K562 (cell line): Measurements from ENCODE around the gene INTS1. TPM values are rescaled to one million over a fixed set of nuclear protein-coding genes. Genes with fewer than 3 reads are reported as not detected.

Source experiments
- C11orf30 ChIP-seq: fragments of 450-650 bp; IDR thresholded peaks from 2 replicates; pipeline ENCODE4 v1.6.1; 2016; ENCODE audit warnings: low read depth, mild to moderate bottlenecking
- FUS ChIP-seq: fragments of 200-400 bp; formaldehyde crosslinking; optimal IDR thresholded peaks from 2 replicates; pipeline ENCODE3; 2017; ENCODE audit warnings: low read depth, low read length
- GATA2 ChIP-seq: sonication (generic); formaldehyde crosslinking; IDR thresholded peaks from 2 replicates; pipeline ENCODE4 v1.4.0; 2020; ENCODE audit warnings: mild to moderate bottlenecking, missing genetic modification reagents
- MEIS2 ChIP-seq: fragments of 450-650 bp; IDR thresholded peaks from 2 replicates; pipeline ENCODE4 v1.6.1; 2014; ENCODE audit warnings: mild to moderate bottlenecking; ENCODE audit not compliant: partially characterized antibody
- MTA2 ChIP-seq: fragments of 450-650 bp; IDR thresholded peaks from 2 replicates; pipeline ENCODE4 v1.6.1; 2016; ENCODE audit warnings: low read depth
- MTF1 ChIP-seq: fragments of 250-450 bp; sonication (Bioruptor Pico); IDR thresholded peaks from 2 replicates; pipeline ENCODE4 v1.9.0; 2021; ENCODE audit warnings: moderate library complexity, mild to moderate bottlenecking, inconsistent platforms, borderline replicate concordance
- SREBF1 ChIP-seq: fragments of 150-350 bp; IDR thresholded peaks from 2 replicates; pipeline ENCODE4 v1.6.1; 2014; ENCODE audit warnings: antibody characterized with exemption, low read depth, low read length, borderline replicate concordance
- SRSF9 ChIP-seq: fragments of 200-400 bp; formaldehyde crosslinking; IDR thresholded peaks from 2 replicates; pipeline ENCODE4 v1.6.1; 2017; ENCODE audit warnings: low read depth, low read length, borderline replicate concordance
- ZC3H8 ChIP-seq: fragments of 450-650 bp; IDR thresholded peaks from 2 replicates; pipeline ENCODE4 v1.6.1; 2017
- ZNF263 ChIP-seq: sonication (generic); formaldehyde crosslinking; IDR thresholded peaks from 2 replicates; pipeline ENCODE4 v1.8.0; 2022; ENCODE audit warnings: mild to moderate bottlenecking, missing genetic modification reagents, borderline replicate concordance
- ZNF584 ChIP-seq: fragments of 200-800 bp; sonication (Bioruptor generic); IDR thresholded peaks from 2 replicates; pipeline ENCODE4 v1.6.1; 2016; ENCODE audit warnings: low read depth, mild to moderate bottlenecking, missing genetic modification characterization, missing compliant biosample characterization
- polyA plus RNA-seq, 8 experiments: library from polyadenylated mRNA; depleted of rRNA in 4 of 8; stranded (reverse) in 5 of 8; unstranded in 3 of 8; fragments of >200 nt; fragmentation: Nextera tagmentation in 2 of 8; fragmentation: Illumina TruSeq in 1 of 8; extraction: Ambion mirVana in 2 of 8; extraction: Trizol in 1 of 8; gene quantifications; 2 replicates each; pipeline versions ENCODE4 v1.2.1 to v1.2.3, GENCODE V29; 2011 to 2014; ENCODE audit warnings: inconsistent platforms in 1 of 8, missing spikeins in 1 of 8
- total RNA-seq, 7 experiments: library from RNA; depleted of rRNA in 6 of 7; stranded (reverse); fragments of >200 nt in 6 of 7; fragmentation: Illumina TruSeq in 2 of 7; extraction: Trizol in 2 of 7; gene quantifications; 2 replicates each; pipeline versions ENCODE4 v1.2.1 to v1.2.3, GENCODE V29; 2011 to 2021; ENCODE audit warnings: low replicate concordance in 1 of 7
- TF ChIP-seq, protein P1 (sequence below): fragments of 200-600 bp; sonication (generic); IDR thresholded peaks from one replicate; pipeline ENCODE4 v1.6.1; 2012; ENCODE audit warnings: mild to moderate bottlenecking, low read depth, low read length, inconsistent platforms
- TF ChIP-seq, protein P2 (sequence below): fragments of 450-650 bp; formaldehyde crosslinking; IDR thresholded peaks from 2 replicates; pipeline ENCODE4 v1.4.0; 2020; ENCODE audit warnings: mild to moderate bottlenecking, mixed read lengths
- TF ChIP-seq, protein P3 (sequence below): fragments of 450-650 bp; conservative IDR thresholded peaks from 2 replicates; pipeline ENCODE4 v1.6.1; 2016; ENCODE audit warnings: missing genetic modification characterization, low read depth, mild to moderate bottlenecking, missing compliant biosample characterization, moderate library complexity

INTS1 gene
- total and polyA plus RNA-seq, 9 of the 15 experiments (the other 6 are each of a cell fraction or from before 2014, with no cell fraction given), result 0.34 to 119 (median 18.5) TPM

DNA sequence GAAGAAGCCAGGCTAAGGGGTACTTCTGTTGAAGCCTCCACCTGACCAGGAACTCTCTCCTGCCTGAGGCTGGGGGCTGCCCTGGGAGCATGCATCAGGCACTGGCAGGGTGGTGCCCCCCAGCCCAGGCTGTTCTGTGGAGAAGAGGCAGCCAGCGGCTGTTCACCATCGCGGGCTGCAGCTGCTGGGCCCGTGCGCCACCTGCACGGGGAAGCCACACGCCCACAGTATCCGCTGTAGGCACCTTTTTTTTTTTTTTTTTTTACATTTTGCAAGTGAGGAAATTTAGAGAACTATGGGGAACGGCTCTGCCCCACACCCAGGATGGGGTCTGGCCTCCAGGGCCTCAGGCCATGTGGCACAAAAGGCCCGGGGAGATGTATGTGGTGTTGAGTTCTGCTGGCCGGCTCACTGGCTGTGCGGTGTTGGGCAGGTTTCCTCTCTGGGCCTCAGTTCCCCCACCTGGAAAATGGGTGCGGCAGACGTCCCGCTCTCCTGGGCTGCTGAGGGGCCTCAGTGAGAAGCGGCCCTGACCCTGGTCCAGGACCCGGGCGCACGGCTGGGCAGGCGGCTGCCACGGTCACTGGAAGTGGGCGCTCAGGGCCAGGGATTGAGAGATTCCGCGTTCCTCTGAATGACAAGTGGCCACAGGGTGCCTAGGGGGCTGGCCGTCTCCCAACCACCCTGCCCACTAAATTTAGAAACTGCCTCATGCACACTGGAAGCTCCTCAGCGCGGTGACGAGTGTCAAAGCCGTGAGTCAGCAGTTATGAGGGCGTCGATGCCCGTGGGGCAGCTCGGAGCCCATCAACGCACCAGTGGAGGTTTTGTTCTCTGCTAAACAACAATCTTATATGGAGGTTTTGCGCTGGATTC, 8.8 kb upstream of the INTS1 start (continued):
- TF ChIP-seq, protein P1, sequence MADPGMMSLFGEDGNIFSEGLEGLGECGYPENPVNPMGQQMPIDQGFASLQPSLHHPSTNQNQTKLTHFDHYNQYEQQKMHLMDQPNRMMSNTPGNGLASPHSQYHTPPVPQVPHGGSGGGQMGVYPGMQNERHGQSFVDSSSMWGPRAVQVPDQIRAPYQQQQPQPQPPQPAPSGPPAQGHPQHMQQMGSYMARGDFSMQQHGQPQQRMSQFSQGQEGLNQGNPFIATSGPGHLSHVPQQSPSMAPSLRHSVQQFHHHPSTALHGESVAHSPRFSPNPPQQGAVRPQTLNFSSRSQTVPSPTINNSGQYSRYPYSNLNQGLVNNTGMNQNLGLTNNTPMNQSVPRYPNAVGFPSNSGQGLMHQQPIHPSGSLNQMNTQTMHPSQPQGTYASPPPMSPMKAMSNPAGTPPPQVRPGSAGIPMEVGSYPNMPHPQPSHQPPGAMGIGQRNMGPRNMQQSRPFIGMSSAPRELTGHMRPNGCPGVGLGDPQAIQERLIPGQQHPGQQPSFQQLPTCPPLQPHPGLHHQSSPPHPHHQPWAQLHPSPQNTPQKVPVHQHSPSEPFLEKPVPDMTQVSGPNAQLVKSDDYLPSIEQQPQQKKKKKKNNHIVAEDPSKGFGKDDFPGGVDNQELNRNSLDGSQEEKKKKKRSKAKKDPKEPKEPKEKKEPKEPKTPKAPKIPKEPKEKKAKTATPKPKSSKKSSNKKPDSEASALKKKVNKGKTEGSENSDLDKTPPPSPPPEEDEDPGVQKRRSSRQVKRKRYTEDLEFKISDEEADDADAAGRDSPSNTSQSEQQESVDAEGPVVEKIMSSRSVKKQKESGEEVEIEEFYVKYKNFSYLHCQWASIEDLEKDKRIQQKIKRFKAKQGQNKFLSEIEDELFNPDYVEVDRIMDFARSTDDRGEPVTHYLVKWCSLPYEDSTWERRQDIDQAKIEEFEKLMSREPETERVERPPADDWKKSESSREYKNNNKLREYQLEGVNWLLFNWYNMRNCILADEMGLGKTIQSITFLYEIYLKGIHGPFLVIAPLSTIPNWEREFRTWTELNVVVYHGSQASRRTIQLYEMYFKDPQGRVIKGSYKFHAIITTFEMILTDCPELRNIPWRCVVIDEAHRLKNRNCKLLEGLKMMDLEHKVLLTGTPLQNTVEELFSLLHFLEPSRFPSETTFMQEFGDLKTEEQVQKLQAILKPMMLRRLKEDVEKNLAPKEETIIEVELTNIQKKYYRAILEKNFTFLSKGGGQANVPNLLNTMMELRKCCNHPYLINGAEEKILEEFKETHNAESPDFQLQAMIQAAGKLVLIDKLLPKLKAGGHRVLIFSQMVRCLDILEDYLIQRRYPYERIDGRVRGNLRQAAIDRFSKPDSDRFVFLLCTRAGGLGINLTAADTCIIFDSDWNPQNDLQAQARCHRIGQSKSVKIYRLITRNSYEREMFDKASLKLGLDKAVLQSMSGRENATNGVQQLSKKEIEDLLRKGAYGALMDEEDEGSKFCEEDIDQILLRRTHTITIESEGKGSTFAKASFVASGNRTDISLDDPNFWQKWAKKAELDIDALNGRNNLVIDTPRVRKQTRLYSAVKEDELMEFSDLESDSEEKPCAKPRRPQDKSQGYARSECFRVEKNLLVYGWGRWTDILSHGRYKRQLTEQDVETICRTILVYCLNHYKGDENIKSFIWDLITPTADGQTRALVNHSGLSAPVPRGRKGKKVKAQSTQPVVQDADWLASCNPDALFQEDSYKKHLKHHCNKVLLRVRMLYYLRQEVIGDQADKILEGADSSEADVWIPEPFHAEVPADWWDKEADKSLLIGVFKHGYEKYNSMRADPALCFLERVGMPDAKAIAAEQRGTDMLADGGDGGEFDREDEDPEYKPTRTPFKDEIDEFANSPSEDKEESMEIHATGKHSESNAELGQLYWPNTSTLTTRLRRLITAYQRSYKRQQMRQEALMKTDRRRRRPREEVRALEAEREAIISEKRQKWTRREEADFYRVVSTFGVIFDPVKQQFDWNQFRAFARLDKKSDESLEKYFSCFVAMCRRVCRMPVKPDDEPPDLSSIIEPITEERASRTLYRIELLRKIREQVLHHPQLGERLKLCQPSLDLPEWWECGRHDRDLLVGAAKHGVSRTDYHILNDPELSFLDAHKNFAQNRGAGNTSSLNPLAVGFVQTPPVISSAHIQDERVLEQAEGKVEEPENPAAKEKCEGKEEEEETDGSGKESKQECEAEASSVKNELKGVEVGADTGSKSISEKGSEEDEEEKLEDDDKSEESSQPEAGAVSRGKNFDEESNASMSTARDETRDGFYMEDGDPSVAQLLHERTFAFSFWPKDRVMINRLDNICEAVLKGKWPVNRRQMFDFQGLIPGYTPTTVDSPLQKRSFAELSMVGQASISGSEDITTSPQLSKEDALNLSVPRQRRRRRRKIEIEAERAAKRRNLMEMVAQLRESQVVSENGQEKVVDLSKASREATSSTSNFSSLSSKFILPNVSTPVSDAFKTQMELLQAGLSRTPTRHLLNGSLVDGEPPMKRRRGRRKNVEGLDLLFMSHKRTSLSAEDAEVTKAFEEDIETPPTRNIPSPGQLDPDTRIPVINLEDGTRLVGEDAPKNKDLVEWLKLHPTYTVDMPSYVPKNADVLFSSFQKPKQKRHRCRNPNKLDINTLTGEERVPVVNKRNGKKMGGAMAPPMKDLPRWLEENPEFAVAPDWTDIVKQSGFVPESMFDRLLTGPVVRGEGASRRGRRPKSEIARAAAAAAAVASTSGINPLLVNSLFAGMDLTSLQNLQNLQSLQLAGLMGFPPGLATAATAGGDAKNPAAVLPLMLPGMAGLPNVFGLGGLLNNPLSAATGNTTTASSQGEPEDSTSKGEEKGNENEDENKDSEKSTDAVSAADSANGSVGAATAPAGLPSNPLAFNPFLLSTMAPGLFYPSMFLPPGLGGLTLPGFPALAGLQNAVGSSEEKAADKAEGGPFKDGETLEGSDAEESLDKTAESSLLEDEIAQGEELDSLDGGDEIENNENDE, result no peak
- no peak for TF ChIP-seq MTA2
- TF ChIP-seq C11orf30, result peak; percentile 96
- no peak for TF ChIP-seq MTF1 (CRISPR knock-in tag)
- TF ChIP-seq, protein P2, sequence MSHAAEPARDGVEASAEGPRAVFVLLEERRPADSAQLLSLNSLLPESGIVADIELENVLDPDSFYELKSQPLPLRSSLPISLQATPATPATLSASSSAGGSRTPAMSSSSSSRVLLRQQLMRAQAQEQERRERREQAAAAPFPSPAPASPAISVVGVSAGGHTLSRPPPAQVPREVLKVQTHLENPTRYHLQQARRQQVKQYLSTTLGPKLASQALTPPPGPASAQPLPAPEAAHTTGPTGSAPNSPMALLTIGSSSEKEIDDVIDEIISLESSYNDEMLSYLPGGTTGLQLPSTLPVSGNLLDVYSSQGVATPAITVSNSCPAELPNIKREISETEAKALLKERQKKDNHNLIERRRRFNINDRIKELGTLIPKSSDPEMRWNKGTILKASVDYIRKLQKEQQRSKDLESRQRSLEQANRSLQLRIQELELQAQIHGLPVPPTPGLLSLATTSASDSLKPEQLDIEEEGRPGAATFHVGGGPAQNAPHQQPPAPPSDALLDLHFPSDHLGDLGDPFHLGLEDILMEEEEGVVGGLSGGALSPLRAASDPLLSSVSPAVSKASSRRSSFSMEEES (CRISPR knock-in tag), result no peak
- TF ChIP-seq SRSF9, result no peak
- no peak for TF ChIP-seq ZNF263 (CRISPR knock-in tag)
- no peak for TF ChIP-seq GATA2 (CRISPR knock-in tag)
- no peak for TF ChIP-seq ZC3H8
- peak; percentile 43 for TF ChIP-seq MEIS2
- no peak for TF ChIP-seq SREBF1
- no peak for TF ChIP-seq ZNF584 (CRISPR knock-in tag)
- TF ChIP-seq, protein P3, sequence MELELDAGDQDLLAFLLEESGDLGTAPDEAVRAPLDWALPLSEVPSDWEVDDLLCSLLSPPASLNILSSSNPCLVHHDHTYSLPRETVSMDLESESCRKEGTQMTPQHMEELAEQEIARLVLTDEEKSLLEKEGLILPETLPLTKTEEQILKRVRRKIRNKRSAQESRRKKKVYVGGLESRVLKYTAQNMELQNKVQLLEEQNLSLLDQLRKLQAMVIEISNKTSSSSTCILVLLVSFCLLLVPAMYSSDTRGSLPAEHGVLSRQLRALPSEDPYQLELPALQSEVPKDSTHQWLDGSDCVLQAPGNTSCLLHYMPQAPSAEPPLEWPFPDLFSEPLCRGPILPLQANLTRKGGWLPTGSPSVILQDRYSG (tag), result no peak
- TF ChIP-seq FUS, result no peak
